ENCODE data around the gene HPX. TPM values are rescaled to one million over a fixed set of nuclear protein-coding genes. Genes with fewer than 3 reads are reported as not detected.

HPX gene
- total and polyA plus RNA-seq, 2 of the 13 experiments (the other 11 are each of a cell fraction or from before 2014, with no cell fraction given) = 9.2 to 57.4 TPM

- H3K4me1 ChIP-seq (ENCODE audit: insufficient read depth, low read length) = peaks cover 36% of the 10 kb centered on the region
- peak overlapping the region; percentile 36; the same call in 1 of the 2 replicates for H3K9ac ChIP-seq (ENCODE audit: insufficient read depth, low read depth, low read length)
- BruUV-seq (replicated peaks) = no TSS peak
- no peak overlapping the region for H2AFZ ChIP-seq (ENCODE audit: low read length)
- in situ Hi-C loops (cut with HindIII; ENCODE audit: extremely low pct_ligation_motif_present, low pct_unique_long_range_greater_than_20kb) = no loop called here
- POLR2A ChIA-PET = interaction anchor here (0.8 to 2.4 kb wide), 11 partner anchors 8 to 292 kb away, joined by 3 to 18 read pairs (median 8); partner anchors contain the start of genes APBB1, ARFIP2, HPX and MRPL17
- CTCF ChIA-PET (ENCODE audit: low intra/inter-chr PET ratio, low total read pairs) = interaction anchor here (0.6 kb wide), 1 partner anchor 14 kb away, joined by 3 read pairs; no protein-coding TSS in a partner anchor
- no peaks in the 10 kb centered on the region for H3K79me2 ChIP-seq (ENCODE audit: insufficient read depth, low read length)
- peak overlapping the region; percentile 78 for H3K4me2 ChIP-seq (ENCODE audit: low read depth, low read length)
- peak overlapping the region; percentile 68 to 81 (median 78) for H3K4me3 ChIP-seq (replicated peaks in 1 of 3; ENCODE audit: insufficient read depth in 1 of 3, low read depth in 2 of 3, low read length in 3 of 3)
- ATAC-seq (peak; percentile 4; the same call in 2 of the 3 replicates), FAIRE-seq (no peak), DNase-seq (ENCODE audit: low spot score) (no peak)
- H4K20me1 ChIP-seq (ENCODE audit: insufficient read depth, low read length) = no peaks in the 10 kb centered on the region
- no peak overlapping the region for H3K27ac ChIP-seq (ENCODE audit: extremely low read length, insufficient read depth, low read length)
- 50% methylated on average over 6 of the region's 19 CpGs for WGBS (ENCODE audit: low lambda C conversion rate)
- no peaks in the 10 kb centered on the region for H3K9me3 ChIP-seq (ENCODE audit: low read length)
- H3K36me3 ChIP-seq (replicated peaks in 1 of 2; ENCODE audit: control insufficient read depth in 1 of 2, insufficient read depth in 2 of 2, low read length in 2 of 2) = no peaks in the 10 kb centered on the region
- intact Hi-C loops (cut with micrococcal nuclease; ENCODE audit: unreplicated experiment) = loop anchor here (5.0 kb wide), 1 partner anchor 51 kb away; the partner anchor contains the start of gene HPX
- H3K27me3 ChIP-seq (ENCODE audit: control insufficient read depth in 1 of 2, insufficient read depth in 2 of 2, low read length in 2 of 2) = no peaks in the 10 kb centered on the region; a peak in 3 of 5 replicates
- TF ChIP-seq MTF2 (CRISPR knock-in tag; IDR thresholded peaks at IDR 0.05; ENCODE audit: borderline replicate concordance) (0 out of 2 replicates have a peak, but pooled peaks have one; percentile 22), FOXO4 (CRISPR knock-in tag; conservative IDR thresholded peaks at IDR 0.05) (no peak), ZNF256 (CRISPR knock-in tag; conservative IDR thresholded peaks at IDR 0.05) (no peak), MIER3 (CRISPR knock-in tag; IDR thresholded peaks at IDR 0.05; ENCODE audit: borderline replicate concordance) (0 out of 2 replicates have a peak, but pooled peaks have one; percentile 4), HMGXB4 (CRISPR knock-in tag; IDR thresholded peaks at IDR 0.05; ENCODE audit: borderline replicate concordance in 1 of 2, low read depth in 1 of 2) (0 out of 4 replicates have a peak, but pooled peaks of 1 of the 2 experiments have one; percentile 13), ZNF430 (CRISPR knock-in tag; IDR thresholded peaks at IDR 0.05) (0 out of 2 replicates have a peak, but pooled peaks have one; percentile 7), NFE2L1 (CRISPR knock-in tag; IDR thresholded peaks at IDR 0.05; ENCODE audit: borderline replicate concordance) (0 out of 2 replicates have a peak, but pooled peaks have one; percentile 1), ZNF619 (CRISPR knock-in tag; IDR thresholded peaks at IDR 0.05) (no peak), ZNF101 (CRISPR knock-in tag; IDR thresholded peaks at IDR 0.05; ENCODE audit: borderline replicate concordance, low read depth) (no peak), ZFX (CRISPR knock-in tag; IDR thresholded peaks at IDR 0.05; ENCODE audit: low read depth) (peak; percentile 33; the same call in 1 of the 2 replicates), MYPOP (CRISPR knock-in tag; IDR thresholded peaks at IDR 0.05) (peak; percentile 99), ZGPAT (CRISPR knock-in tag; IDR thresholded peaks at IDR 0.05) (no peak), TEAD3 (CRISPR knock-in tag; optimal IDR thresholded peaks at IDR 0.05; ENCODE audit: borderline replicate concordance) (no peak), ZNF343 (CRISPR knock-in tag; IDR thresholded peaks at IDR 0.05) (0 out of 2 replicates have a peak, but pooled peaks have one; percentile 5), ZNF354B (CRISPR knock-in tag; IDR thresholded peaks at IDR 0.05) (no peak), ZNF891 (CRISPR knock-in tag; IDR thresholded peaks at IDR 0.05) (no peak)
Measured at GRCh38 chr11:6390718-6391469, 49.9 kb downstream of the HPX start.

Data from HepG2 (cell line).